ENCODE measurements around the gene ATAD1. TPM values are rescaled to one million over a fixed set of nuclear protein-coding genes. Genes with fewer than 3 reads are reported as not detected.
A peak's percentile ranks its signal among the peaks of the same experiment; 100 is the strongest.

Gene ATAD1
- total and polyA plus RNA-seq, 10 of the 15 experiments (the other 5 are each of a cell fraction or from before 2014, with no cell fraction given) = 24.7 to 59.3 (median 41.1) TPM

DNA sequence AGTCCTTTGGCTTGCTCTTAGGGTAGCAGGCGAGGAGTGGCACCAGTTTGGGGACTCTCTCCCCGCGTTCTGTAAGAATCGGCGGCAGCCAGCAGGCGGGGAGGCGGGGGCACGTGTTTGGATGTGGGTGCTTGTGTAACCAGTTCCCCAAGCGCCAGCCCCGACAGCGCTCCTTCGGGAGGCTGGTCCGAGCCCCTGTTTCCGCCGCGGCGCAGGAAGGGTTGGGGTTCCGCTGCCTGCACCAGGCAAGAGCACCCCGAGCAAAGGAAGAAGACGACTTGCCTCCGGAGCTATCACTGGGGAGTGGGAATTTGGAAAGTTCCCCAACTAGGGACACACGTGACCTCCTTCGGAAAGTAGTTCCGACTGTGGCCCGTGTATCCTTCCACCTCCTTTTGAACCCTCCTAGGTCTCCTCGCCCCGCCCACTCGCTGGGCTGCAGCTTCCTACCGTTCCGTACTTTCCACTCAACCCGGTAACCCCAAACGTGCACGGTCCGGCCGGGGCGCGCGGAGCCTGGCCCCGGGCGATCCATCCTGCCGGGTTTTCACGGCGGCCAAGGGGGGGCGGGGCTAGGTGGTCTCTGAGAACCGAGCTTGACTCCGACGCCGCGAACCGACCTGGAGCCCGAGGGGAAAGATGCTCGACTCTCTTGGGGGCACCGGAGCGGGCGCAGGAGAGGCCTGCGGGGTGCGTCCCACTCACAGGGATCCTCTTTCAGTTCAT, 44.1 kb upstream of the ATAD1 start (continued):
- TF ChIP-seq ESRRA (IDR thresholded peaks at IDR 0.05; ENCODE audit: low read length) (no peak; the same call in 1 of the 2 replicates), NFIC (IDR thresholded peaks at IDR 0.05; ENCODE audit: low read depth, low read length) (no peak; the same call in 1 of the 2 replicates), RELA (IDR thresholded peaks at IDR 0.05; ENCODE audit: borderline replicate concordance, partially characterized antibody) (peak; percentile 79), TBL1XR1 (IDR thresholded peaks at IDR 0.05; ENCODE audit: low read depth, low read length) (peak; percentile 85), MTA2 (IDR thresholded peaks at IDR 0.05; ENCODE audit: low read depth) (peak; percentile 38; the same call in 1 of the 2 replicates), FOXK2 (IDR thresholded peaks at IDR 0.05) (no peak), SREBF2 (IDR thresholded peaks at IDR 0.05; ENCODE audit: low read length) (no peak), CHD1 (IDR thresholded peaks at IDR 0.05; ENCODE audit: low read depth, low read length) (0 out of 2 replicates have a peak, but pooled peaks have one; percentile 10), NRF1 (conservative IDR thresholded peaks at IDR 0.05; ENCODE audit: low read depth, low read length) (no peak; the same call in 1 of the 2 replicates), RCOR1 (conservative IDR thresholded peaks at IDR 0.05; ENCODE audit: low read depth, low read length) (peak; percentile 95), NFYA (IDR thresholded peaks at IDR 0.05; ENCODE audit: borderline replicate concordance, low read depth, low read length) (no peak), MXI1 (IDR thresholded peaks at IDR 0.05; ENCODE audit: low read depth, low read length) (peak; percentile 67; the same call in 1 of the 2 replicates), TARDBP (IDR thresholded peaks at IDR 0.05; ENCODE audit: borderline replicate concordance) (peak; percentile 81), CREM (IDR thresholded peaks at IDR 0.05; ENCODE audit: low read depth) (peak; percentile 84), JUNB (IDR thresholded peaks at IDR 0.05) (no peak), EED (IDR thresholded peaks at IDR 0.05; ENCODE audit: low read depth) (peak; percentile 82), CEBPB (IDR thresholded peaks at IDR 0.05; ENCODE audit: borderline replicate concordance in 1 of 2, low read depth in 2 of 2, low read length in 2 of 2) (no peak), LARP7 (IDR thresholded peaks at IDR 0.05) (0 out of 2 replicates have a peak, but pooled peaks have one; percentile 61), ZBTB4 (CRISPR knock-in tag; IDR thresholded peaks at IDR 0.05) (no peak; the same call in 1 of the 2 replicates)
- TF ChIP-seq, protein P1, sequence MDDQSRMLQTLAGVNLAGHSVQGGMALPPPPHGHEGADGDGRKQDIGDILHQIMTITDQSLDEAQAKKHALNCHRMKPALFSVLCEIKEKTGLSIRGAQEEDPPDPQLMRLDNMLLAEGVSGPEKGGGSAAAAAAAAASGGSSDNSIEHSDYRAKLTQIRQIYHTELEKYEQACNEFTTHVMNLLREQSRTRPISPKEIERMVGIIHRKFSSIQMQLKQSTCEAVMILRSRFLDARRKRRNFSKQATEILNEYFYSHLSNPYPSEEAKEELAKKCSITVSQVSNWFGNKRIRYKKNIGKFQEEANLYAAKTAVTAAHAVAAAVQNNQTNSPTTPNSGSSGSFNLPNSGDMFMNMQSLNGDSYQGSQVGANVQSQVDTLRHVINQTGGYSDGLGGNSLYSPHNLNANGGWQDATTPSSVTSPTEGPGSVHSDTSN (IDR thresholded peaks at IDR 0.05; ENCODE audit: insufficient replicate concordance, low read depth, low read length) = peak; percentile 60
- TF ChIP-seq, protein P2, sequence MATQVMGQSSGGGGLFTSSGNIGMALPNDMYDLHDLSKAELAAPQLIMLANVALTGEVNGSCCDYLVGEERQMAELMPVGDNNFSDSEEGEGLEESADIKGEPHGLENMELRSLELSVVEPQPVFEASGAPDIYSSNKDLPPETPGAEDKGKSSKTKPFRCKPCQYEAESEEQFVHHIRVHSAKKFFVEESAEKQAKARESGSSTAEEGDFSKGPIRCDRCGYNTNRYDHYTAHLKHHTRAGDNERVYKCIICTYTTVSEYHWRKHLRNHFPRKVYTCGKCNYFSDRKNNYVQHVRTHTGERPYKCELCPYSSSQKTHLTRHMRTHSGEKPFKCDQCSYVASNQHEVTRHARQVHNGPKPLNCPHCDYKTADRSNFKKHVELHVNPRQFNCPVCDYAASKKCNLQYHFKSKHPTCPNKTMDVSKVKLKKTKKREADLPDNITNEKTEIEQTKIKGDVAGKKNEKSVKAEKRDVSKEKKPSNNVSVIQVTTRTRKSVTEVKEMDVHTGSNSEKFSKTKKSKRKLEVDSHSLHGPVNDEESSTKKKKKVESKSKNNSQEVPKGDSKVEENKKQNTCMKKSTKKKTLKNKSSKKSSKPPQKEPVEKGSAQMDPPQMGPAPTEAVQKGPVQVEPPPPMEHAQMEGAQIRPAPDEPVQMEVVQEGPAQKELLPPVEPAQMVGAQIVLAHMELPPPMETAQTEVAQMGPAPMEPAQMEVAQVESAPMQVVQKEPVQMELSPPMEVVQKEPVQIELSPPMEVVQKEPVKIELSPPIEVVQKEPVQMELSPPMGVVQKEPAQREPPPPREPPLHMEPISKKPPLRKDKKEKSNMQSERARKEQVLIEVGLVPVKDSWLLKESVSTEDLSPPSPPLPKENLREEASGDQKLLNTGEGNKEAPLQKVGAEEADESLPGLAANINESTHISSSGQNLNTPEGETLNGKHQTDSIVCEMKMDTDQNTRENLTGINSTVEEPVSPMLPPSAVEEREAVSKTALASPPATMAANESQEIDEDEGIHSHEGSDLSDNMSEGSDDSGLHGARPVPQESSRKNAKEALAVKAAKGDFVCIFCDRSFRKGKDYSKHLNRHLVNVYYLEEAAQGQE (IDR thresholded peaks at IDR 0.05; ENCODE audit: low read depth, low read length) = no peak
- TF ChIP-seq, protein P3, sequence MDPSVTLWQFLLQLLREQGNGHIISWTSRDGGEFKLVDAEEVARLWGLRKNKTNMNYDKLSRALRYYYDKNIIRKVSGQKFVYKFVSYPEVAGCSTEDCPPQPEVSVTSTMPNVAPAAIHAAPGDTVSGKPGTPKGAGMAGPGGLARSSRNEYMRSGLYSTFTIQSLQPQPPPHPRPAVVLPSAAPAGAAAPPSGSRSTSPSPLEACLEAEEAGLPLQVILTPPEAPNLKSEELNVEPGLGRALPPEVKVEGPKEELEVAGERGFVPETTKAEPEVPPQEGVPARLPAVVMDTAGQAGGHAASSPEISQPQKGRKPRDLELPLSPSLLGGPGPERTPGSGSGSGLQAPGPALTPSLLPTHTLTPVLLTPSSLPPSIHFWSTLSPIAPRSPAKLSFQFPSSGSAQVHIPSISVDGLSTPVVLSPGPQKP (IDR thresholded peaks at IDR 0.05; ENCODE audit: low read depth, low read length) = peak; percentile 67

Data from GM12878 (cell line).